T-helper 22 cell (primary cell): ENCODE measurements around the gene IL31RA.
"Not testable (repeated sequence)": the region's sequence is repeated elsewhere in the genome, so short reads cannot be mapped to it uniquely, and the experiment has no call there.

Experiments used
- DNase-seq: peaks from one replicate; pipeline ENCODE4 v3.0.0-alpha.2; 2020; ENCODE audit warnings: low read depth

Gene IL31RA

GRCh38 chr5:55925712-55926111 lies 74.6 kb downstream of the IL31RA start:
- DNase-seq, result no peak

GRCh38 chr5:55926476-55926875 lies 75.3 kb downstream of the IL31RA start:
- no peak for DNase-seq

GRCh38 chr5:55927861-55928655 lies 76.9 kb downstream of the IL31RA start:
- no peak for DNase-seq

GRCh38 chr5:55929020-55929799 lies 78.1 kb downstream of the IL31RA start:
- DNase-seq, result no peak

- no peak for DNase-seq
Observed at GRCh38 chr5:55932700-55933099, 81.5 kb downstream of the IL31RA start.

- no peak for DNase-seq
Observed at GRCh38 chr5:55933377-55934114, 82.4 kb downstream of the IL31RA start.

- DNase-seq, result no peak
Observed at GRCh38 chr5:55934115-55934613, 83.0 kb downstream of the IL31RA start.

- DNase-seq, result no peak
Observed at GRCh38 chr5:55934720-55935119, 83.6 kb downstream of the IL31RA start.

GRCh38 chr5:55935371-55935770 lies 84.2 kb downstream of the IL31RA start:
- DNase-seq, result no peak

GRCh38 chr5:55936100-55936693 lies 85.0 kb downstream of the IL31RA start:
- peak; percentile 48 for DNase-seq

- DNase-seq, result not testable (repeated sequence)
Observed at GRCh38 chr5:55937598-55937997, 86.4 kb downstream of the IL31RA start.

GRCh38 chr5:55941154-55941553 lies 90.0 kb downstream of the IL31RA start:
- DNase-seq, result not testable (repeated sequence)

- no peak for DNase-seq
Observed at GRCh38 chr5:55959208-55959607, 108.1 kb downstream of the IL31RA start.

GRCh38 chr5:55960779-55961178 lies 109.6 kb downstream of the IL31RA start:
- DNase-seq, result no peak

- DNase-seq, result no peak
Observed at GRCh38 chr5:55965525-55965924, 114.4 kb downstream of the IL31RA start.

- DNase-seq, result no peak
Observed at GRCh38 chr5:55966284-55966683, 115.1 kb downstream of the IL31RA start.

GRCh38 chr5:55969956-55970355 lies 118.8 kb downstream of the IL31RA start:
- no peak for DNase-seq
